AG04450 (cell line): ENCODE data around the gene LIM2. TPM values are rescaled to one million over a fixed set of nuclear protein-coding genes. Genes with fewer than 3 reads are reported as not detected.

Experiments
- CTCF ChIA-PET: fragments of 300-600, 350-600 bp; formaldehyde crosslinking; extraction: SDS; loops from one replicate; lab custom pipeline; 2022; ENCODE audit warnings: antibody characterized with exemption, inconsistent platforms; lab: Charles Lee
- POLR2A ChIA-PET: fragments of 350-600 bp; formaldehyde crosslinking; extraction: SDS; loops from one replicate; lab custom pipeline; 2021; ENCODE audit warnings: antibody characterized with exemption, inconsistent platforms; lab: Yijun Ruan, JAX
- DNase-seq: peaks from one replicate; pipeline ENCODE4 v3.0.0-alpha.2; 2011; ENCODE audit warnings: low read depth, low spot score
- H3K27ac ChIP-seq: one replicate; pipeline ENCODE4 v1.5.1; 2012; ENCODE audit warnings: low read depth, low read length, control low read depth
- H3K27me3 ChIP-seq: one replicate; pipeline ENCODE4 v1.6.0; 2012; ENCODE audit warnings: low read length; ENCODE audit not compliant: control insufficient read depth, insufficient read depth
- H3K4me3 ChIP-seq: 2 replicates; pipeline ENCODE4 v1.5.1; 2011; ENCODE audit warnings: mild to moderate bottlenecking, low read depth, low read length, control low read depth
- H3K9me3 ChIP-seq: 2 replicates; pipeline ENCODE4 v1.5.1; 2012; ENCODE audit warnings: low read length; ENCODE audit not compliant: control insufficient read depth, insufficient read depth
- CTCF ChIP-seq: IDR thresholded peaks from 2 replicates; pipeline ENCODE4 v1.5.1; 2011; ENCODE audit warnings: low read depth, low read length, control low read depth, inconsistent platforms
- polyA minus RNA-seq: library from RNA; depleted of rRNA, polyadenylated mRNA; stranded (reverse); fragments of >200 nt; gene quantifications from 2 replicates; pipeline ENCODE4 v1.2.3, GENCODE V29; 2011; rRNA and poly(A)+ RNA removed
- polyA plus RNA-seq: library from polyadenylated mRNA; depleted of rRNA; stranded (reverse); fragments of >200 nt; gene quantifications from 2 replicates; pipeline ENCODE4 v1.2.3, GENCODE V29; 2011; rRNA removed

Gene LIM2
- polyA plus RNA-seq: not detected in 2 replicates
- not detected in 2 replicates for polyA minus RNA-seq

- Histone ChIP-seq H3K27ac (no peak within 1 kb of the TSS), H3K27me3 (no peaks in the 10 kb centered on the region), H3K9me3 (no peaks in the 10 kb centered on the region; the same call in 1 of the 2 replicates), H3K4me3 (no peak within 1 kb of the TSS)
- no peak for DNase-seq
- ChIA-PET CTCF (interaction anchor here (1.5 to 2.0 kb wide), 2 partner anchors 34 to 273 kb away, joined by 3 to 4 read pairs; no protein-coding TSS in a partner anchor), POLR2A (no interaction called here)
- TF ChIP-seq CTCF: no peak
Measured at GRCh38 chr19:51387924-51388389, at the start of gene LIM2. Gene LIM2, minus strand, starts transcription at chr19:51387974. Its CDS starts 531 bp downstream, at chr19:51387443.

- Histone ChIP-seq H3K27ac (no peak overlapping the region), H3K9me3 (no peaks in the 10 kb centered on the region; the same call in 1 of the 2 replicates), H3K27me3 (no peaks in the 10 kb centered on the region), H3K4me3 (no peak overlapping the region)
- no peak for TF ChIP-seq CTCF
- DNase-seq: no peak
- ChIA-PET CTCF (no interaction called here), POLR2A (no interaction called here)
Measured at GRCh38 chr19:51434456-51434855, 46.7 kb upstream of the LIM2 start.

- no peak for DNase-seq
- POLR2A ChIA-PET: no interaction called here
- H3K4me3 ChIP-seq: no peak overlapping the region
- TF ChIP-seq CTCF: no peak
- CTCF ChIA-PET: interaction anchor here (0.6 to 0.7 kb wide), 4 partner anchors 19 to 486 kb away, joined by 3 to 5 read pairs (median 4); no protein-coding TSS in a partner anchor
- H3K9me3 ChIP-seq: no peaks in the 10 kb centered on the region
- H3K27ac ChIP-seq: no peak overlapping the region
- H3K27me3 ChIP-seq: no peaks in the 10 kb centered on the region
Measured at GRCh38 chr19:51433043-51433442, 45.3 kb upstream of the LIM2 start.

GRCh38 chr19:51431124-51431523, 43.4 kb upstream of the LIM2 start:
- TF ChIP-seq CTCF: no peak
- Histone ChIP-seq H3K9me3 (no peaks in the 10 kb centered on the region; the same call in 1 of the 2 replicates), H3K4me3 (no peak overlapping the region), H3K27me3 (no peaks in the 10 kb centered on the region), H3K27ac (no peak overlapping the region)
- POLR2A ChIA-PET: no interaction called here
- CTCF ChIA-PET: no interaction called here
- DNase-seq: no peak

- no peak overlapping the region for H3K4me3 ChIP-seq
- DNase-seq: no peak
- ChIA-PET POLR2A (no interaction called here), CTCF (no interaction called here)
- H3K27ac ChIP-seq: no peak overlapping the region
- no peaks in the 10 kb centered on the region; the same call in 1 of the 2 replicates for H3K9me3 ChIP-seq
- TF ChIP-seq CTCF: no peak
- H3K27me3 ChIP-seq: no peaks in the 10 kb centered on the region
Measured at GRCh38 chr19:51430221-51430620, 42.4 kb upstream of the LIM2 start.
